ENCODE results near the gene CCM2L.

Gene CCM2L

GRCh38 chr20:31992086-31992485 is 18.2 kb upstream of the CCM2L start:
- DNase-seq (ENCODE audit: low read depth, low spot score), result no peak

DNA sequence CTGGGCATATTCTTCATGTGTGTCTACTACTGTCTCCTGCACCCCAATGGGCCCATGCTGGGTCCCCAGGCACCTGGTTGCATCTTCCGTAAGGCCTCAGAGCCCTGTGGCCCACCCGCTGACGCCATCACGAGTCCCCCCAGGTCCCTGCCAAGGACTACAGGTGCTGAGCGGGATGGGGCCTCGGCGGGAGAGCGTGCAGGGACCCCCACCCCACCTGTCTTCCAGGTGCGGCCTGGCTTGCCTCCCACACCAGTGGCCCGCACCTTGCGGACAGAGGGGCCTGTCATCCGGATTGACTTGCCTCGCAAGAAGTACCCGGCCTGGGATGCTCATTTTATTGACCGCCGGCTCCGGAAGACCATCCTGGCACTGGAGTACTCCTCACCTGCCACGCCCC is 13.2 kb upstream of the CCM2L start:
- DNase-seq (ENCODE audit: low read depth, low spot score), result no peak

GRCh38 chr20:31998246-31998645 is 12.0 kb upstream of the CCM2L start:
- DNase-seq (ENCODE audit: low read depth, low spot score), result no peak

GRCh38 chr20:32003325-32003724 is 6.9 kb upstream of the CCM2L start:
- no peak for DNase-seq (ENCODE audit: low read depth, low spot score)

GRCh38 chr20:32004963-32005362 is 5.3 kb upstream of the CCM2L start:
- DNase-seq (ENCODE audit: low read depth, low spot score), result no peak

DNA sequence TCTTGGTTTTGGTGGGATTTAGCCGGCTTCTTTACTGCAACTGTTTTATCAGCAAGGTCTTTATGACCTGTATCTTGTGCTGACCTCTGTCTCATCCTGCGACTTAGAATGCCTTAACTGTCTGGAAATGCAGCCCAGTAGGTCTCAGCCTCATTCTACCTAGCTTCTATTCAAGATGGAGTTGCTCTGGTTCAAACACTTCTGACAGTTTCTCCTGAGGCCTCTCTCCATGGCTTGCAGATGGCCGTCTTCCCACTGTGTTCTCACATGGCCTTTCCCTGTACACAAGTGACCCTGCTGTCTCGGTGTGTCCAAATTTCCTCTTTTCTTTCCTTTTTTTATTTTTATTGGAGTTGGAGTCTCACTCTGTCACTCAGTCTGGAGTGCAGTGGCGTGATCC is 4.2 kb upstream of the CCM2L start:
- DNase-seq (ENCODE audit: low read depth, low spot score), result no peak

DNA sequence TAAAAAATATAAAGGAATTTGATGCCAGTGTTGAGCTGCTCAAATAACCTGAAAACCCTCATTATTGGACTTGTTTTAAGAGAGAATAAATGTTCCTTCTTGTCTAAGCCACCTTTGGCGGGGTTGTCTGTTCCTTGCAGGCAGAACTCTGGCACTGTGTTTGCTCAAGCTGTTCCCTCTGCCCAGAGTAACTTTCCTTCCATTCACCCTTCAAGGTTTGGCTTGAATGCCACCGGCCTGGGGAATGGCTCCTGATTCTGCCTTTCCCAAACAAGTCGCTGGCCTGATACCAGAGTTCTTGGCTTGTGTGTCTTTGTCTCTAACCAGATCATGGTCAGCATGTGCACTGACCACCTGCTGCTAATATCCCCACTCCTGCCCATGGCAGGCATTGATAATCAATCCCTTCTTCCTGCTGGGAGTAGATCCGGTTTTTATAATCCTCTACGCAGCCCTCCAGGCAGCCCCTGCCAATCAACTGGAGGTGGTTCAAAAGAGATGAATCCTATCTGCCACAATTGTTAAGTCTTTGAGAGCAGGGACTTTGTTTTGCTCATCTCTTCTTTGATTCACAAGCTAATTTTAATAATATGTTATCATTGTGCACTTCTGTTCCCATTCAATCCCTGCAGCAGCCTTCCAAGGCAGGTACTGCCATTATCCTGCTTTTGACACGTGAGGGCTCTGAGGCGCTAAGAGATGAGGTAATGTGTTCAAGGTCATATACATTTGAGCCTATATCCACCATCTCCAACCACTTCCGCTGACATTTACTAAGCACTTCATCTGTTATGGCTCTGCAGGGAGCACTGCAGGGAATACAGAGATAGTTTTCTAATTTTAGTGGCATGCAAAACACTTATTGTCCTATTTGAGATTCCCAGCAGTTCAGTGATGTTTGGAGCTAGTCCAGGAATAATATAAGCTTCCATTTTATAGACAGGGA is 3.1 kb upstream of the CCM2L start:
- DNase-seq (ENCODE audit: low read depth, low spot score), result no peak

GRCh38 chr20:32007787-32008616 is 2.2 kb upstream of the CCM2L start:
- no peak for DNase-seq (ENCODE audit: low read depth, low spot score)

- DNase-seq (ENCODE audit: low read depth, low spot score), result no peak
Measured at GRCh38 chr20:32009564-32009963, 674 bp upstream of the CCM2L start.

DNA sequence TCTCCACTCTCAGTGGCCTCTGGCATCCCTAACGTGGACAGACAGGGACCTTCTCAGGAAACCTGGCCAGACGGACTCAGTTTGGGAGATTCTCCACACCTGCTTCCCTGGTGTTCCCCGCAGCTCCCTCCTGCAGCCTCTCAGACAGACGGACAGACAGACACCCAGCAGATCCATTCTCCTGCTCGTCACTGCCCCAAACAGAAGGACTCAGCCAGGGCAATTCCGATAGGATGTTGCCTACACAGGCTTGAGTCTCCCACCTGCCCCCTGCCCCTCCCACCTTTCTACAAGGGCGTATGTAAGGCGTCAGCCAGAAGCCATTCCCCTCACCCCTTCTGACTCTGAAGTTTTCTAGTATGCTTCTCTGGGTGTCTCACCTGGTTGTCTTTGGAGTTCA is 428 bp downstream of the CCM2L start:
- DNase-seq (ENCODE audit: low read depth, low spot score), result no peak

GRCh38 chr20:32012159-32012688 is 2.0 kb downstream of the CCM2L start:
- no peak for DNase-seq (ENCODE audit: low read depth, low spot score)

DNA sequence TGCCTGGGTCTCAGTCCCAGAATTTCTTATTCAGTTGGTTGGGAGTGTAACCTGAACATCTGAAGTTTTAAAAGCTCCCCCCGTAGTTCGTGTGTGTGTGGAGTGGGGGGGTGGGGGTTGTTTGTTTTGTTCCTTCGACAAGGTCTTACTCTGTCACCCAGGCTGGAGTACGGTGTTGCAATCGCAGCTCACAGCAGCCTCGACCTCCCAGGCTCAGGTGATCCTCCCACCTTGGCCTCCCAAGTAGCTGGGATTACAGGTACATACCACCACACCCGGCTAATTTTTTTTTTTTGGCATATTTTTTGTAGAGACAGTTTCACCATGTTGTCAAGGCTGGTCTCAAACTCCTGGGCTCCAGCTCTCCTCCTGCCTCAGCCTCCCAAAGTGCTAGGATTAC is 3.1 kb downstream of the CCM2L start:
- DNase-seq (ENCODE audit: low read depth, low spot score), result no peak

DNA sequence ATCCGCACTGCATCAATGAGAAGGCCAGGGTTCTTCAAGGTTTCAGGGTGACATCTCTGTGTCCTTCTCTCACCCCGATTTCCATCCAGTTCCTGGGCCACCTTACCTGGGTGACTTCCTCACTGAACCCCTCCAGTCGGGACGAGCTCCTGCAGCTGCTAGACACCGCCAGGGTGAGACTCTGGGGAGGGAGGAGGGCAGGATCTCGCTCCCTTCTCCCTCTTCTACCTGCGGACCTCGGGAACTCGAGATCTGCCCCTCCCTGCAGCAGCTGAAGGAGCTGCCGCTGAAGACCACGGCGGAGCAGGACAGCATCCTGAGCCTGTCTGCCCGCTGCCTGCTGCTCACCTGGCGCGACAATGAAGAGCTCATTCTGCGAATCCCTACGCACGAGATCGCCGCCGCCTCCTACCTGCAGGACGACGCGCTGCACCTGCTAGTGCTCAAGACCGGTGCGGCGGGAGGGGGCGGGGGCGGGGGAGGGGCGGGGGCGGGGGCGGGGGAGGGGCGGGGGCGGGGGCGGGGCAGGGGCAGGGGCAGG is 7.5 kb downstream of the CCM2L start:
- DNase-seq (ENCODE audit: low read depth, low spot score), result peak; percentile 89

- no peak for DNase-seq (ENCODE audit: low read depth, low spot score)
Measured at GRCh38 chr20:32018269-32019155, 8.3 kb downstream of the CCM2L start.

DNA sequence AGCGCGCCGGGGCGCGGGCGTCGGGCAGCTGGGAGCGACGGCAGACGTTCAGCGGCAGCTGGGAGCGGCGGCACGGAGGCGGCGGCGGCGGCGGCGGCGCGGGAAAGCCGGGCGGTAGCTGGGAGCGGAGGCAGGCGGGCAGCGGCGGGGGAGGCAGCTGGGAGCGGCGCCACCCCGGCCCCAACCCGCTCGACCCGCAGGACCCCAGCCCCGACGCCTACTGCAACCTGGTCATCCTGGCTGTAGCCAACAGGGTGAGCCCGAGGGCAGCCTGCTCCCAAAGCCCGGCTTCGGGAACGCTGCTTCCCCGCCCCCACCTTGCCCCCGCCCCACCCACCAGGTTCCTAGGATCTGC is 8.9 kb downstream of the CCM2L start:
- no peak for DNase-seq (ENCODE audit: low read depth, low spot score)

DNA sequence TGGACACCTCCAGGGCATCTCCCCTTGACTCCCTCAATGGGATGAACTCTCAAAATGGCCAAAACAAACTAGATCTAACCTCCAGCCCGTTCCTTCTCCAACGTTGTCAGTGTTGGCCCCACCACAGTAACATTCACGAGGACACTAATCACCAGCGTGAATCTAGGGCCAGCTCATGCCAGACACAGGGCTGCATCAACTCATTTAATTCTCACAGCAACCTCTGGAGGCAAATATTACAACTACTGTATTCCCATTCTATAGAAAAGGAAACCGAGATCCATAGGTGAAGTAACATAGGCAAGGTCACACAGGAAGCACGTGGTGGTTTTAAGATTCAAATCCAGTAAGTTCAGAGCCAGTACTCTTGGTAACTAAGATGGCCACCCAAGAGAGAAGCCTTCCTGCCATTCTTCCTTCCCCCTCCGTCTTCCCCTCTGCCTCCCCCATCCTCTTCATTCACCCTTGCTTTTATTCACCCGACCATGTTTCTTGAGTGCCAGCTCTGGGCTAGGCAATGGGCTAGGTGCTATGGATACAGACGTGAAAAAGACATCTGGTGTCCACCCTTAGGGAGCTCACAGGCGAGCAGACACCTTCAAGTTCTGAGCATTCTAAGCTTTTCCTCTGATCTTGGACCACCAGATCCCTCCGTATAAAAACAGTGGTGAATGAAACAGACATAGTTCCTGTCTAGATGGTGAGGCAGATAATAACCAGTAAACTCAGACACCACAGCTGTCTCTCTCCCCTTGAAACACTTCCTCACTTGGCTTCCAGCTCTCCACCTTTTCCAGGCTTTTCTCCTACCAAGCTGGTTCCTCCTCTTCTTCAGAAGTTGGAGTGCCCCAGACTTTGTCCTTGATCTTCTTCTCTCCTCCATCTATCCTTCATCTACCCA is 9.6 kb downstream of the CCM2L start:
- no peak for DNase-seq (ENCODE audit: low read depth, low spot score)

- no peak for DNase-seq (ENCODE audit: low read depth, low spot score)
Measured at GRCh38 chr20:32021091-32021490, 10.9 kb downstream of the CCM2L start.

DNA sequence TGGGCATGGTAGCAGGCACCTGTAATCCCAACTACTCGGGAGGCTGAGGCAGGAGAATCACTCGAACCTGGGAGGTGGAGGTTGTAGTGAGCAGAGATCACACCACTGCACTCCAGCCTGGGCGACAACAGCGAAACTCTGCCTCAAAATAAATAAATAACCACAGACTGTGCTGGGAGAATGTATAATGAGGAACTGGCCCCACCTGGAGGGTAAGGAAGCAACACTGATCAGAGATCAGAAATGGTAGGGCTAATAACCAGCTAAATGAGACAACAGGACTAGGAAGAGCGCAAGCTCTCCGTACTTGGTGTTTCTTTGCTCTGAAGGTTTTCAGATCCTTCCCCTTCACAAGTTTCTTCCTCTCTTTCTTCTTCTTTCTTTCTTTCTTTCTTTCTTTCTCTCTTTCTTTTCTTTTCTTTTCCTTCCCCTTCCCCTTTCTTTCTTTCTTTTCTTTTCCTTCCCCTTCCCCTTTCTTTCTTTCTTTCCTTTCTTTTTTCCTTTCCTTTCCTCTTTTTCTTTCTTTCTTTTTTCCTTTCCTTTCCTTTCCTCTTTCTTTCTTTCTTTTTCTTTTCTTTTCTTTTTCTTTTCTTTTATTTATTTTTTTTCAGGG is 14.6 kb downstream of the CCM2L start:
- no peak for DNase-seq (ENCODE audit: low read depth, low spot score)

- no peak for DNase-seq (ENCODE audit: low read depth, low spot score)
Measured at GRCh38 chr20:32027643-32028042, 17.4 kb downstream of the CCM2L start.
